Mammary microvascular endothelial cell (primary cell): Measurements from ENCODE around the gene RIBC2. TPM values are rescaled to one million over a fixed set of nuclear protein-coding genes. Genes with fewer than 3 reads are reported as not detected.

Experiments
- total RNA-seq: library from RNA; depleted of rRNA; stranded (reverse); fragments of >200 nt; gene quantifications from 2 replicates; pipeline ENCODE4 v1.2.3, GENCODE V29; 2015

The RIBC2 gene
- total RNA-seq: 0.84 and 2.1 TPM in 2 replicates

GRCh38 chr22:45413368-45414211 is at the start of gene RIBC2, which contains the start of gene SMC1B:
RIBC2 (plus strand) TSS chr22:45413693; CDS start chr22:45413887, 194 bp downstream.
SMC1B (minus strand) TSS chr22:45413599; CDS start chr22:45413567, 32 bp downstream.

Other genes with a start within 250 kb of the RIBC2 start
- 48.5 and 62.1 TPM in 2 replicates for gene NUP50, start 249.8 kb upstream of the RIBC2 start, total RNA-seq
- 29.0 and 49.7 TPM in 2 replicates for gene KIAA0930, start 172.8 kb upstream of the RIBC2 start, total RNA-seq
- gene UPK3A, start 128.7 kb upstream of the RIBC2 start, total RNA-seq: not detected in 2 replicates
- 5.6 and 7.7 TPM in 2 replicates for gene FAM118A, start 103.8 kb upstream of the RIBC2 start, total RNA-seq
- gene SMC1B, start 94 bp upstream of the RIBC2 start, total RNA-seq: not detected in 2 replicates
- 0.07 and 0.30 TPM in 2 replicates for gene FBLN1, start 89.2 kb downstream of the RIBC2 start, total RNA-seq